ENCODE measurements around the gene GLI2.

- no peak for TF ChIP-seq EZH2 (IDR thresholded peaks at IDR 0.05; ENCODE audit: borderline replicate concordance, low read length)
- TF ChIP-seq, protein P1, sequence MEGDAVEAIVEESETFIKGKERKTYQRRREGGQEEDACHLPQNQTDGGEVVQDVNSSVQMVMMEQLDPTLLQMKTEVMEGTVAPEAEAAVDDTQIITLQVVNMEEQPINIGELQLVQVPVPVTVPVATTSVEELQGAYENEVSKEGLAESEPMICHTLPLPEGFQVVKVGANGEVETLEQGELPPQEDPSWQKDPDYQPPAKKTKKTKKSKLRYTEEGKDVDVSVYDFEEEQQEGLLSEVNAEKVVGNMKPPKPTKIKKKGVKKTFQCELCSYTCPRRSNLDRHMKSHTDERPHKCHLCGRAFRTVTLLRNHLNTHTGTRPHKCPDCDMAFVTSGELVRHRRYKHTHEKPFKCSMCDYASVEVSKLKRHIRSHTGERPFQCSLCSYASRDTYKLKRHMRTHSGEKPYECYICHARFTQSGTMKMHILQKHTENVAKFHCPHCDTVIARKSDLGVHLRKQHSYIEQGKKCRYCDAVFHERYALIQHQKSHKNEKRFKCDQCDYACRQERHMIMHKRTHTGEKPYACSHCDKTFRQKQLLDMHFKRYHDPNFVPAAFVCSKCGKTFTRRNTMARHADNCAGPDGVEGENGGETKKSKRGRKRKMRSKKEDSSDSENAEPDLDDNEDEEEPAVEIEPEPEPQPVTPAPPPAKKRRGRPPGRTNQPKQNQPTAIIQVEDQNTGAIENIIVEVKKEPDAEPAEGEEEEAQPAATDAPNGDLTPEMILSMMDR (conservative IDR thresholded peaks at IDR 0.05 in 1 of 2, IDR thresholded peaks at IDR 0.05 in 1 of 2; ENCODE audit: extremely low read depth in 1 of 2, insufficient read depth in 1 of 2, low read depth in 1 of 2, low read length in 2 of 2): no peak
Observed at GRCh38 chr2:120745420-120746111, 9.9 kb downstream of the GLI2 start.

Data from mammary epithelial cell (primary cell).